ENCODE data around the gene IER5.

- TF ChIP-seq EZH2phosphoT487 (IDR thresholded peaks at IDR 0.05; ENCODE audit: insufficient read depth, low read depth) (no peak), EZH2 (IDR thresholded peaks at IDR 0.05; ENCODE audit: insufficient read depth, poor library complexity, severe bottlenecking) (no peak)
These were observed 15.7 kb downstream of the IER5 start for GRCh38 chr1:181104042-181104789.
